Hepatocyte (in vitro differentiated cells): ENCODE results near the gene GRK5. TPM values are rescaled to one million over a fixed set of nuclear protein-coding genes. Genes with fewer than 3 reads are reported as not detected.
A peak's percentile ranks its signal among the peaks of the same experiment; 100 is the strongest.

Source experiments
- DNase-seq: peaks from one replicate; pipeline ENCODE4 v3.0.0-alpha.2; 2016; ENCODE audit warnings: low spot score
- H2AFZ ChIP-seq: fragments of 200-600 bp; sonication (generic); 2 replicates; pipeline ENCODE4 v1.6.0; 2016; ENCODE audit warnings: antibody characterized with exemption, mild to moderate bottlenecking
- H3K27ac ChIP-seq: fragments of 200-600 bp; sonication (generic); 2 replicates; pipeline ENCODE4 v1.5.1; 2016; ENCODE audit warnings: mild to moderate bottlenecking
- H3K27me3 ChIP-seq: fragments of 200-600 bp; sonication (generic); 2 replicates; pipeline ENCODE4 v1.6.1; 2016
- H3K36me3 ChIP-seq: fragments of 200-600 bp; sonication (generic); replicated peaks from 2 replicates; pipeline ENCODE4 v1.5.1; 2016; ENCODE audit warnings: low read depth; ENCODE audit not compliant: insufficient read depth
- H3K4me1 ChIP-seq: fragments of 200-600 bp; sonication (generic); 2 replicates; pipeline ENCODE4 v1.5.1; 2016; ENCODE audit warnings: mild to moderate bottlenecking, moderate library complexity; ENCODE audit not compliant: insufficient read depth
- H3K4me2 ChIP-seq: fragments of 200-600 bp; sonication (generic); 2 replicates; pipeline ENCODE4 v1.6.0; 2016
- H3K4me3 ChIP-seq: fragments of 200-600 bp; sonication (generic); 2 replicates; pipeline ENCODE4 v1.5.1; 2016; ENCODE audit warnings: mild to moderate bottlenecking
- H3K79me2 ChIP-seq: fragments of 200-600 bp; sonication (generic); 2 replicates; pipeline ENCODE4 v1.6.0; 2017; ENCODE audit warnings: mild to moderate bottlenecking
- H3K9me2 ChIP-seq: fragments of 200-600 bp; sonication (generic); replicated peaks from 2 replicates; pipeline ENCODE4 v1.6.0; 2017; ENCODE audit warnings: mild to moderate bottlenecking; ENCODE audit not compliant: insufficient read depth
- H3K9me3 ChIP-seq: fragments of 200-600 bp; sonication (generic); 2 replicates; pipeline ENCODE4 v1.5.1; 2016; ENCODE audit warnings: low read depth, mild to moderate bottlenecking
- H4K20me1 ChIP-seq: fragments of 200-600 bp; sonication (generic); 2 replicates; pipeline ENCODE4 v1.6.0; 2016; ENCODE audit warnings: mild to moderate bottlenecking; ENCODE audit not compliant: insufficient read depth, poor library complexity, severe bottlenecking
- EZH2 ChIP-seq: fragments of 200-600 bp; sonication (generic); IDR thresholded peaks from 2 replicates; pipeline ENCODE4 v1.6.1; 2016; ENCODE audit warnings: antibody characterized with exemption, mild to moderate bottlenecking, borderline replicate concordance
- EZH2phosphoT487 ChIP-seq: fragments of 200-600 bp; sonication (generic); IDR thresholded peaks from one replicate; pipeline ENCODE4 v1.6.1; 2018; ENCODE audit warnings: antibody characterized with exemption, mild to moderate bottlenecking, low read depth, moderate library complexity; ENCODE audit not compliant: unreplicated experiment, severe bottlenecking
- WGBS: methylation state at CpG from one replicate; pipeline ENCODE4 v1.1.6; 2016; ENCODE audit warnings: low lambda C conversion rate; ENCODE audit errors: missing lambda C conversion rate; 5-methylcytosine and 5-hydroxymethylcytosine counted together
- polyA plus RNA-seq: library from polyadenylated mRNA; unstranded; fragments of >200 nt; fragmentation: Nextera tagmentation; extraction: Ambion mirVana; gene quantifications from 2 replicates; pipeline ENCODE4 v1.2.1, GENCODE V29; 2016
- total RNA-seq: library from RNA; depleted of rRNA; stranded (reverse); fragments of >200 nt; gene quantifications from 2 replicates; pipeline ENCODE4 v1.2.3, GENCODE V29; 2014
- TF ChIP-seq, protein P1 (sequence below): fragments of 200-600 bp; sonication (generic); IDR thresholded peaks from 2 replicates; pipeline ENCODE4 v1.5.1; 2016; ENCODE audit warnings: antibody characterized with exemption, mild to moderate bottlenecking; ENCODE audit not compliant: poor library complexity

GRK5 gene
- total and polyA plus RNA-seq, 2 experiments from 2014 or later: 7.6 to 19.9 TPM

DNA sequence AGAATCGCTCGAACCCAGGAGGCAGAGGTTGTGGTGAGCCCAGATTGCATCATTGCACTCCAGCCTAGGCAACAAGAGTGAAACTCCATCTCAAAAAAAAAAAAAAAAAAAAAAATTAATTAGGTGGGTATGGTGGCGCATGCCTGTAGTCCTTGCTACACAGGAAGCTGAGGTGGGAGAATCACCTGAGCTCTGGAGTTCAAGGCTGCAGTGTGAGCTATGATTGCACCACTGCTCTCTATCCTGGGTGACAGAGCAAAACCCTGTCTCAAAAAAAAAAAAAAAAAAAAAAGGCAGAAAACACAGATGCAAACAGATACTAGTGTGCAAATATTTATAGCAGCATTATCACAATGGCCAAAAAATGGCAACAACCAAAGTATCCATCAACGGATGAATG lies 200.7 kb downstream of the GRK5 start:
- no peaks in the 10 kb centered on the region for H3K79me2 ChIP-seq
- TF ChIP-seq, protein P1, sequence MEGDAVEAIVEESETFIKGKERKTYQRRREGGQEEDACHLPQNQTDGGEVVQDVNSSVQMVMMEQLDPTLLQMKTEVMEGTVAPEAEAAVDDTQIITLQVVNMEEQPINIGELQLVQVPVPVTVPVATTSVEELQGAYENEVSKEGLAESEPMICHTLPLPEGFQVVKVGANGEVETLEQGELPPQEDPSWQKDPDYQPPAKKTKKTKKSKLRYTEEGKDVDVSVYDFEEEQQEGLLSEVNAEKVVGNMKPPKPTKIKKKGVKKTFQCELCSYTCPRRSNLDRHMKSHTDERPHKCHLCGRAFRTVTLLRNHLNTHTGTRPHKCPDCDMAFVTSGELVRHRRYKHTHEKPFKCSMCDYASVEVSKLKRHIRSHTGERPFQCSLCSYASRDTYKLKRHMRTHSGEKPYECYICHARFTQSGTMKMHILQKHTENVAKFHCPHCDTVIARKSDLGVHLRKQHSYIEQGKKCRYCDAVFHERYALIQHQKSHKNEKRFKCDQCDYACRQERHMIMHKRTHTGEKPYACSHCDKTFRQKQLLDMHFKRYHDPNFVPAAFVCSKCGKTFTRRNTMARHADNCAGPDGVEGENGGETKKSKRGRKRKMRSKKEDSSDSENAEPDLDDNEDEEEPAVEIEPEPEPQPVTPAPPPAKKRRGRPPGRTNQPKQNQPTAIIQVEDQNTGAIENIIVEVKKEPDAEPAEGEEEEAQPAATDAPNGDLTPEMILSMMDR: no peak
- TF ChIP-seq EZH2: no peak
- TF ChIP-seq EZH2phosphoT487: no peak
- H3K27me3 ChIP-seq: no peaks in the 10 kb centered on the region
- DNase-seq: no peak
- WGBS: 93% methylated on average over 4 of the region's 4 CpGs
- no peaks in the 10 kb centered on the region for H3K36me3 ChIP-seq
- no peaks in the 10 kb centered on the region for H3K9me3 ChIP-seq
- no peak overlapping the region for H3K4me3 ChIP-seq
- H3K4me1 ChIP-seq: peaks cover 10% of the 10 kb centered on the region
- H4K20me1 ChIP-seq: no peaks in the 10 kb centered on the region
- H3K4me2 ChIP-seq: no peak overlapping the region
- no peak overlapping the region for H2AFZ ChIP-seq
- no peaks in the 10 kb centered on the region for H3K9me2 ChIP-seq
- H3K27ac ChIP-seq: no peak overlapping the region

DNA sequence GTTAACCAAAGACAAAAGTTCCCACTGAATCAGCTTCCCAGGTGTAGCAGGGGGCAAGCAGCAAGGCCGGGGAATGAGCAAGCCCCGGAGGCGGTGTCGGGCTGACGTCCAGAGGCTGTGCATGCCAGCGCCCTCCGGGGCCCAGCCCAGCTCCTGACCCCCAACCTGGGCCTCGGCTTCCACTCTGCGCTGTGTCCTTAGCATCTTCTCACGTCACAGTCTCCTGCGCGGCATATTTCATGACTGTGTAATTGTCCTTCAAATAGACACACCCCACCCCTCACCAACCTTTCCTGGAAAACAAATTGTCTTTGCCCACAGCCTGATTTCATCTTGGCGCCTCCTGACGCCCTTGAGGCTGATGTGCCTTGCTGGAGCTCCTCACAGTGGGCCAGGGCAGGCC lies 201.6 kb downstream of the GRK5 start:
- Histone ChIP-seq H3K36me3 (no peaks in the 10 kb centered on the region), H3K4me2 (no peak overlapping the region), H3K79me2 (no peaks in the 10 kb centered on the region), H3K27ac (no peak overlapping the region), H3K4me1 (peaks cover 19% of the 10 kb centered on the region), H3K9me2 (no peaks in the 10 kb centered on the region), H3K9me3 (no peaks in the 10 kb centered on the region), H3K27me3 (no peaks in the 10 kb centered on the region), H2AFZ (no peak overlapping the region), H3K4me3 (no peak overlapping the region), H4K20me1 (no peaks in the 10 kb centered on the region)
- TF ChIP-seq EZH2: no peak
- TF ChIP-seq, protein P1: no peak
- no peak for TF ChIP-seq EZH2phosphoT487
- no peak for DNase-seq
- WGBS: 81% methylated on average over 14 of the region's 14 CpGs

DNA sequence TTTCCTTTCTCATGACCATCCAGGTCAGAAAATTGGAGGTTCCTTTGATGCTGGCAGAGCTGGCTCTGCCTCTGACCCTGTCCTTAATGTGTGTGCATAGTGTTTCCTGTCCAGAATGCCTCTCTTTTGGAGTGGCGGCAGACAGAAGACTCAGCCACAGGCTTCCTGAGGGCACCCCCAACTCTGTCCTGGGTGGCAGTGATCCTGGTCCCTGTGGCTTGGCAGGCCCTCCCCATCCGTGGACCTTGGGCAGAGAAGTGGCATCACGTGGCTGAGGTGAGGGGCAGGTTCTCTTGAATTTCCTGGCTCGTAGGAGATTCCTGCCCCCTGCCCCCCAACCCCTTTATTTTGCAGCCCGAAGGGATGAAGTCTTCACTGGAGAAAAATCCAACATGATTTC lies 202.0 kb downstream of the GRK5 start:
- no peak overlapping the region for H2AFZ ChIP-seq
- H4K20me1 ChIP-seq: no peaks in the 10 kb centered on the region
- TF ChIP-seq EZH2 (no peak), EZH2phosphoT487 (no peak)
- no peak overlapping the region for H3K4me3 ChIP-seq
- no peaks in the 10 kb centered on the region for H3K9me3 ChIP-seq
- peaks cover 20% of the 10 kb centered on the region for H3K4me1 ChIP-seq
- H3K4me2 ChIP-seq: no peak overlapping the region
- H3K36me3 ChIP-seq: no peaks in the 10 kb centered on the region
- no peaks in the 10 kb centered on the region for H3K79me2 ChIP-seq
- H3K27me3 ChIP-seq: no peaks in the 10 kb centered on the region
- H3K27ac ChIP-seq: no peak overlapping the region
- DNase-seq: no peak
- H3K9me2 ChIP-seq: no peaks in the 10 kb centered on the region
- 87% methylated on average over 5 of the region's 5 CpGs for WGBS

DNA sequence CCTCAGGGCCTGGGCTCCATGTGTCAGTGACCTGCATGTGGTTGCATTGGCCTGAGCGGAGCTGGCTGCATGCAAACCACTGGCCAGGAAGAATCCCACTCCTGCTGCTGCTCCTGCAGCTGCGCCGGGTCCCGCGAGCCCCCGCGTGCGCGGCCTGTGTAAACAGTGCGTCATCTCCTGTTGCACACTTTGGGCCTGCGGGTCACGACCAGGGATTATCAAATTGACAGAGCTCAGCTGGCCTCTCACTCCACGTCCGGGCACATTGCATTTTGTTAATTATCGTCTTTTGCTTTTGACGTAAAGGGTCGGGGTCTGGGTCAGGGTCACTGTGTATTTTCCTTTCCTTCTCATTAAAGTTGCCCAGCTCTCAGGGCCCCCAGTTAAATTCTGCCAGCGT lies 202.5 kb downstream of the GRK5 start:
- no peak overlapping the region for H3K4me2 ChIP-seq
- WGBS: 34% methylated on average over 18 of the region's 18 CpGs
- TF ChIP-seq, protein P1: no peak
- TF ChIP-seq EZH2phosphoT487: no peak
- TF ChIP-seq EZH2: no peak
- H3K27ac ChIP-seq: peak overlapping the region; percentile 44
- no peak overlapping the region for H2AFZ ChIP-seq
- no peaks in the 10 kb centered on the region for H3K27me3 ChIP-seq
- H4K20me1 ChIP-seq: no peaks in the 10 kb centered on the region
- no peak overlapping the region for H3K4me3 ChIP-seq
- H3K79me2 ChIP-seq: no peaks in the 10 kb centered on the region
- peak; percentile 40 for DNase-seq
- no peaks in the 10 kb centered on the region for H3K9me2 ChIP-seq
- no peaks in the 10 kb centered on the region for H3K9me3 ChIP-seq
- no peaks in the 10 kb centered on the region for H3K36me3 ChIP-seq
- peaks cover 20% of the 10 kb centered on the region for H3K4me1 ChIP-seq
